Astrocyte (in vitro differentiated cells and primary cell): ENCODE results near the gene VBP1.

Experiments
- EZH2 ChIP-seq: IDR thresholded peaks from 2 replicates; pipeline ENCODE4 v1.6.1; 2012; ENCODE audit warnings: mild to moderate bottlenecking, low read length, inconsistent platforms; ENCODE audit not compliant: insufficient read depth
- TF ChIP-seq, protein P1 (sequence below): IDR thresholded peaks from 2 replicates; pipeline ENCODE4 v1.5.1; 2011; ENCODE audit warnings: low read depth, mild to moderate bottlenecking, inconsistent platforms, low read length, moderate library complexity; ENCODE audit not compliant: insufficient read depth

GRCh38 chrX:155221351-155221750, 5.1 kb downstream of the VBP1 start:
- TF ChIP-seq, protein P1, sequence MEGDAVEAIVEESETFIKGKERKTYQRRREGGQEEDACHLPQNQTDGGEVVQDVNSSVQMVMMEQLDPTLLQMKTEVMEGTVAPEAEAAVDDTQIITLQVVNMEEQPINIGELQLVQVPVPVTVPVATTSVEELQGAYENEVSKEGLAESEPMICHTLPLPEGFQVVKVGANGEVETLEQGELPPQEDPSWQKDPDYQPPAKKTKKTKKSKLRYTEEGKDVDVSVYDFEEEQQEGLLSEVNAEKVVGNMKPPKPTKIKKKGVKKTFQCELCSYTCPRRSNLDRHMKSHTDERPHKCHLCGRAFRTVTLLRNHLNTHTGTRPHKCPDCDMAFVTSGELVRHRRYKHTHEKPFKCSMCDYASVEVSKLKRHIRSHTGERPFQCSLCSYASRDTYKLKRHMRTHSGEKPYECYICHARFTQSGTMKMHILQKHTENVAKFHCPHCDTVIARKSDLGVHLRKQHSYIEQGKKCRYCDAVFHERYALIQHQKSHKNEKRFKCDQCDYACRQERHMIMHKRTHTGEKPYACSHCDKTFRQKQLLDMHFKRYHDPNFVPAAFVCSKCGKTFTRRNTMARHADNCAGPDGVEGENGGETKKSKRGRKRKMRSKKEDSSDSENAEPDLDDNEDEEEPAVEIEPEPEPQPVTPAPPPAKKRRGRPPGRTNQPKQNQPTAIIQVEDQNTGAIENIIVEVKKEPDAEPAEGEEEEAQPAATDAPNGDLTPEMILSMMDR = no peak
- TF ChIP-seq EZH2 = no peak
